ENCODE measurements around the gene CDC42EP3. TPM values are rescaled to one million over a fixed set of nuclear protein-coding genes. Genes with fewer than 3 reads are reported as not detected.

Gene CDC42EP3
- total and polyA plus RNA-seq, 12 donors = 4.2 to 30.2 (median 10.7) TPM

DNA sequence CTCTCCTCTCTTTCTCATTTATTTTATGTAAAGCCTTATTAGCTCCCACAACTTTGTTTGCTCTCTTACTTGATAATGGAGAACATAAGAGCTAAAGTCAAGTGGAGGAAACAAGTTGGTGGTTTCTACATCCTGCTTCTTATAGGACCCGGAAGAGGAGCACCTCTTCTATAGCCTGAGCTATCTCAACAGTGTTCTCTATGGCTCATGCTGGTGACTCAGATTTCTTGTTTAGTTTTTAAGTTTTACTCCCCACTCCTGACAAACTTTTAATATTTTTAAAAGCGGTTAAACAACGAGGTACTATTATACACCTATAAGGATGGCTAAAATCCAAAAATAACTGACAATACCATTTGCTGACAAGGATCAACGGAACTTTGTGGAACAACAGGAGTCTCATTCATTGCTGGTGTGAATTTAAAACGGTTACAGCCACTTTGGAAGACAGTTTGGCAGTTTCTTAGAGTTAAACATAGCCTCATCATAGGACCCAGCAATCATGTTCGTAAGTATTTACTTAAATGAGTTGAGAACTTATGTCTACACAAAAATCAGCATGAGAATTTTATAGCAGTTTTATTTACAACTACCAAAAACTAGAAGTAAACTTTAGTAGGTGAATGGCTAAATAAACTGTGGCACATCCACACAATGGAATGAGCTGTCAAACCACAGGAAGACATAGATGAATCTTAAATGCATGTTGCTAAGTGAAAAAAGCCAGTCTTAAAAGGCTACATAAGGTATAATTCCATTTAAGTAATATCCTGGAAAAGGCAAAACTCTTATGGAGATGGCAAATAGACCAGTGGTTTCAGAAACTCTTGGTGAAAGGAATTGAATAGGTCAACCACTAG lies 12.7 kb upstream of the CDC42EP3 start:
- WGBS, 4 donors = 71 to 79% (median 76%) methylated on average over 6 of the region's 6 CpGs
- no peak overlapping the region for H3K4me3 ChIP-seq
- H3K27ac ChIP-seq = no peak overlapping the region
- H3K9me3 ChIP-seq (replicated peaks in 1 of 3) = no peaks in the 10 kb centered on the region
- TF ChIP-seq CTCF (IDR thresholded peaks at IDR 0.05) (no peak), POLR2A (IDR thresholded peaks at IDR 0.05) (no peak)
- no peaks in the 10 kb centered on the region for H3K4me1 ChIP-seq (replicated peaks in 1 of 2)
- DNase-seq = no peak
- no peaks in the 10 kb centered on the region for H3K27me3 ChIP-seq
- intact Hi-C loops (cut with DNase I) = no loop called here
- H3K36me3 ChIP-seq (replicated peaks in 1 of 2) = no peaks in the 10 kb centered on the region

GRCh38 chr2:37683241-37683640 lies 11.8 kb upstream of the CDC42EP3 start:
- TF ChIP-seq POLR2A (IDR thresholded peaks at IDR 0.05) = no peak
- no peak for TF ChIP-seq CTCF (IDR thresholded peaks at IDR 0.05)
- Histone ChIP-seq H3K4me3 (no peak overlapping the region), H3K9me3 (replicated peaks in 1 of 3) (no peaks in the 10 kb centered on the region), H3K27me3 (no peaks in the 10 kb centered on the region), H3K4me1 (replicated peaks in 1 of 2) (no peaks in the 10 kb centered on the region), H3K27ac (no peak overlapping the region), H3K36me3 (replicated peaks in 1 of 2) (no peaks in the 10 kb centered on the region)
- DNase-seq = no peak
- 74 to 87% (median 80%) methylated on average over 3 of the region's 3 CpGs for WGBS, 4 donors
- intact Hi-C loops (cut with DNase I) = no loop called here

GRCh38 chr2:37682473-37682872 lies 11.0 kb upstream of the CDC42EP3 start:
- intact Hi-C loops (cut with DNase I) = no loop called here

GRCh38 chr2:37681587-37681986 lies 10.1 kb upstream of the CDC42EP3 start:
- H3K4me1 ChIP-seq (replicated peaks in 1 of 2) = no peaks in the 10 kb centered on the region
- TF ChIP-seq POLR2A (IDR thresholded peaks at IDR 0.05) (no peak), CTCF (IDR thresholded peaks at IDR 0.05) (no peak)
- 73 to 93% (median 80%) methylated on average over 1 of the region's 1 CpG for WGBS, 4 donors
- intact Hi-C loops (cut with DNase I) = no loop called here
- DNase-seq = no peak
- H3K27ac ChIP-seq = no peak overlapping the region
- H3K4me3 ChIP-seq = no peak overlapping the region
- no peaks in the 10 kb centered on the region for H3K9me3 ChIP-seq (replicated peaks in 1 of 3)
- H3K36me3 ChIP-seq (replicated peaks in 1 of 2) = no peaks in the 10 kb centered on the region
- H3K27me3 ChIP-seq = no peaks in the 10 kb centered on the region

More at GRCh38 chr2:37682473-37682872, 11.0 kb upstream of the CDC42EP3 start:
- Histone ChIP-seq H3K4me3 (no peak overlapping the region), H3K27ac (no peak overlapping the region), H3K36me3 (replicated peaks in 1 of 2) (no peaks in the 10 kb centered on the region), H3K9me3 (replicated peaks in 1 of 3) (no peaks in the 10 kb centered on the region), H3K4me1 (replicated peaks in 1 of 2) (no peaks in the 10 kb centered on the region), H3K27me3 (no peaks in the 10 kb centered on the region)
- TF ChIP-seq POLR2A (IDR thresholded peaks at IDR 0.05) = no peak
- WGBS, 4 donors = 69 to 86% (median 81%) methylated on average over 4 of the region's 4 CpGs
- no peak for DNase-seq

All from adrenal gland (tissue), 12 donors.